DND-41 (cell line): ENCODE measurements around the gene FAM193A.

Experiments
- ATAC-seq: fragments of 200-7000 bp; cut with Tn5 transposase; 3 replicates; pipeline ENCODE4 v1.9.1; 2021; ENCODE audit warnings: low read depth; ENCODE audit not compliant: insufficient read depth
- DNase-seq: peaks from one replicate; pipeline ENCODE4 v3.0.0-alpha.2; 2020
- H2AFZ ChIP-seq: 2 replicates; pipeline ENCODE4 v1.6.0; 2012; ENCODE audit warnings: low read depth, low read length
- H3K27ac ChIP-seq: 2 replicates; pipeline ENCODE4 v1.5.1; 2012; ENCODE audit warnings: low read length, inconsistent platforms
- H3K27me3 ChIP-seq: fragments of 200-600 bp; sonication (generic); 2 replicates; pipeline ENCODE4 v1.6.0; 2012; ENCODE audit warnings: low read length, mild to moderate bottlenecking, inconsistent platforms; ENCODE audit not compliant: insufficient read depth, poor library complexity
- H3K36me3 ChIP-seq: 2 replicates; pipeline ENCODE4 v1.5.1; 2012; ENCODE audit warnings: low read length, inconsistent platforms; ENCODE audit not compliant: insufficient read depth
- H3K4me1 ChIP-seq: 2 replicates; pipeline ENCODE4 v1.5.1; 2012; ENCODE audit warnings: mild to moderate bottlenecking, low read length; ENCODE audit not compliant: insufficient read depth
- H3K4me2 ChIP-seq: 2 replicates; pipeline ENCODE4 v1.6.0; 2012; ENCODE audit warnings: mild to moderate bottlenecking, moderate library complexity, low read length, inconsistent platforms; ENCODE audit not compliant: insufficient read depth
- H3K4me3 ChIP-seq, 2 experiments: fragments of 200-600 bp in 1 of 2; shearing (Covaris generic) in 1 of 2; 2 replicates each; pipeline ENCODE4 v1.5.1; 2012 to 2016; ENCODE audit warnings: inconsistent platforms in 2 of 2, low read length in 2 of 2, mild to moderate bottlenecking in 2 of 2, low read depth in 1 of 2, moderate library complexity in 1 of 2
- H3K79me2 ChIP-seq: 2 replicates; pipeline ENCODE4 v1.6.0; 2012; ENCODE audit warnings: low read length, inconsistent platforms; ENCODE audit not compliant: insufficient read depth
- H3K9ac ChIP-seq: 2 replicates; pipeline ENCODE4 v1.6.0; 2012; ENCODE audit warnings: low read depth, mild to moderate bottlenecking, inconsistent platforms, low read length, moderate library complexity
- H3K9me3 ChIP-seq: 2 replicates; pipeline ENCODE4 v1.5.1; 2012; ENCODE audit warnings: low read length, moderate library complexity, mild to moderate bottlenecking, inconsistent platforms; ENCODE audit not compliant: insufficient read depth, severe bottlenecking
- H4K20me1 ChIP-seq: 2 replicates; pipeline ENCODE4 v1.6.0; 2012; ENCODE audit warnings: low read length; ENCODE audit not compliant: insufficient read depth
- EZH2 ChIP-seq: IDR thresholded peaks from 3 replicates; pipeline ENCODE4 v1.6.1; 2012; ENCODE audit warnings: borderline replicate concordance, low read depth, mild to moderate bottlenecking, moderate library complexity, low read length, inconsistent platforms; ENCODE audit not compliant: severe bottlenecking
- TF ChIP-seq, protein P1 (sequence below): IDR thresholded peaks from 2 replicates; pipeline ENCODE4 v1.5.1; 2012; ENCODE audit warnings: borderline replicate concordance, low read length, moderate library complexity, mild to moderate bottlenecking; ENCODE audit not compliant: poor library complexity, severe bottlenecking; ENCODE audit errors: extremely low read depth

FAM193A gene

DNA sequence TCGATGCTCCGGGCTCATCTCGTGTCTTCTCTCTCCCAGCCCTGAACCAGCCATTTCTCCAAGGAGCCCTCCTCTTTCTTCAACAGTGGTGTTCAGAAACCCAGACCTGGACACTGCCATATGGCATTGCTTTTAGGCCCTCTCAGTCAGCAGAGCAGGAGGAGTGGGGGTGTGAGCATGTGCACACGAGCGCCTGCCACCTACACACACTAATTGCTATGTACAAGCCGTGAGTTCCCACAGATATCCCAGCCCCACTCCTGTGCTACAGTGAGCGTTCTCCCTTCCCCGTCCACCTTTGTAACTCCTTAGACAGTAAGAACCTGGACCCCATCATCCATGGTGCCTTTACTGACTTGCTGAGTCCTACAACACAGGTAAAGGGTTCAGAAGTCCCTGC lies 165.9 kb downstream of the FAM193A start:
- H3K4me1 ChIP-seq, result no peaks in the 10 kb centered on the region
- ATAC-seq (no peak), DNase-seq (no peak)
- no peaks in the 10 kb centered on the region for H3K79me2 ChIP-seq
- no peak overlapping the region for H3K27ac ChIP-seq
- H4K20me1 ChIP-seq, result peaks cover 13% of the 10 kb centered on the region
- H3K4me3 ChIP-seq, result no peak overlapping the region
- peaks cover 76% of the 10 kb centered on the region for H3K36me3 ChIP-seq
- TF ChIP-seq EZH2, result no peak
- TF ChIP-seq, protein P1, sequence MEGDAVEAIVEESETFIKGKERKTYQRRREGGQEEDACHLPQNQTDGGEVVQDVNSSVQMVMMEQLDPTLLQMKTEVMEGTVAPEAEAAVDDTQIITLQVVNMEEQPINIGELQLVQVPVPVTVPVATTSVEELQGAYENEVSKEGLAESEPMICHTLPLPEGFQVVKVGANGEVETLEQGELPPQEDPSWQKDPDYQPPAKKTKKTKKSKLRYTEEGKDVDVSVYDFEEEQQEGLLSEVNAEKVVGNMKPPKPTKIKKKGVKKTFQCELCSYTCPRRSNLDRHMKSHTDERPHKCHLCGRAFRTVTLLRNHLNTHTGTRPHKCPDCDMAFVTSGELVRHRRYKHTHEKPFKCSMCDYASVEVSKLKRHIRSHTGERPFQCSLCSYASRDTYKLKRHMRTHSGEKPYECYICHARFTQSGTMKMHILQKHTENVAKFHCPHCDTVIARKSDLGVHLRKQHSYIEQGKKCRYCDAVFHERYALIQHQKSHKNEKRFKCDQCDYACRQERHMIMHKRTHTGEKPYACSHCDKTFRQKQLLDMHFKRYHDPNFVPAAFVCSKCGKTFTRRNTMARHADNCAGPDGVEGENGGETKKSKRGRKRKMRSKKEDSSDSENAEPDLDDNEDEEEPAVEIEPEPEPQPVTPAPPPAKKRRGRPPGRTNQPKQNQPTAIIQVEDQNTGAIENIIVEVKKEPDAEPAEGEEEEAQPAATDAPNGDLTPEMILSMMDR, result no peak
- no peaks in the 10 kb centered on the region for H3K27me3 ChIP-seq
- H3K4me2 ChIP-seq, result no peak overlapping the region
- H3K9me3 ChIP-seq, result no peaks in the 10 kb centered on the region
- H2AFZ ChIP-seq, result no peak overlapping the region
- H3K9ac ChIP-seq, result no peak overlapping the region

DNA sequence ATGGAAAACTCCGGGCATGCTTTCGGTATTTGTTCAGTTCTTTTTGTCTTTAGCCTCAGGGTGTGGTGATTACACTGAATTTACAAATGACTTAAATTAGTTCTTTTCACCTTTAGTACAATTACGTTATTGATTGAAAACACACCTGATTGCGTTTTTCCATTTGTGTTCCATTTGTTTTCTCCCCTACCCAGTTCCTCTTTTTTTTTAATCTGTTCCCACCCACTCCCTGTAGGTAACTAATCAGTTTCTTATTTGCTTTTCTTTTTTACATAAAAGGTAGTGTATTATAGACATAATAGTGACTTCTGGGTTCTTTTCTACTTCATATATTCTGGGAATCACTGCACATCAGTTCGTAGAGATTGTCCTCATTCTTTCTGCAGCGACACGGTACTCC lies 166.3 kb downstream of the FAM193A start:
- Histone ChIP-seq H3K27me3 (no peaks in the 10 kb centered on the region), H2AFZ (no peak overlapping the region), H3K4me2 (no peak overlapping the region), H3K4me3 (no peak overlapping the region), H3K36me3 (peaks cover 73% of the 10 kb centered on the region), H3K9ac (no peak overlapping the region), H4K20me1 (peaks cover 10% of the 10 kb centered on the region), H3K27ac (no peak overlapping the region), H3K9me3 (no peaks in the 10 kb centered on the region), H3K4me1 (no peaks in the 10 kb centered on the region), H3K79me2 (no peaks in the 10 kb centered on the region)
- DNase-seq (no peak), ATAC-seq (no peak)
- TF ChIP-seq EZH2, result no peak
- TF ChIP-seq, protein P1, result no peak

DNA sequence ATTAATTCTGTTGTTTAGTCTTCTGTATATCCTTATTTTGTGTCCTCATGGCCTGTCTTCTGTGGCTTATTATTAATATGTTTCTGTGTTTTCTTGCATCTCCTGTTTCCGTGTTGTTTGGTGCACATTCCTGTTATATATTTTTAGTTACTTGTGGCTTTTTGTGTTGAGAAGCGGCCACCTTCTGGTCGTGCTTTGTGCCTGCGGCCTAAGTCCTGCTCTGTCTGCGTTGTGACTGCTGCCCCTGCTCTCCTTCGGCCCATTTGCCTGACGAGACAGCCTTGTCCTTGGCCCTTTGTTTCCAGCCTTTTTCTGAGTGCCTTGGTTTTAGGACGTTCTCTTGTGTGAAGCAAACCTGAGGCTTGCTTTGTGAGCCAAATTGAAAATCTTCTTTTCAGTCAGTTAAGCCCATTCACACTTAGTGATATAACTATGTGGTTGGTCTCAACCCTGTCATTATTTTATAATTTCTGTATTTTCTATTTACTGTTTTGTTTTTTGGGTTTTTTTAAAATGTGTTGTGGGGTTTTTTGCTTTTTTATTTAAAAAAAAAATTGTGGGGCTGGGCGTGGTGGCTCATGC lies 175.9 kb downstream of the FAM193A start:
- no peak overlapping the region for H3K27ac ChIP-seq

More for the DNA sequence above, 175.9 kb downstream of the FAM193A start:
- H3K9ac ChIP-seq, result no peak overlapping the region
- H3K4me3 ChIP-seq, result no peak overlapping the region
- H3K27me3 ChIP-seq, result no peaks in the 10 kb centered on the region
- H3K9me3 ChIP-seq, result no peaks in the 10 kb centered on the region
- DNase-seq (no peak), ATAC-seq (no peak)
- H3K36me3 ChIP-seq, result peaks cover 57% of the 10 kb centered on the region
- no peak for TF ChIP-seq EZH2
- TF ChIP-seq, protein P1, result peak; percentile 37
- H3K4me2 ChIP-seq, result no peak overlapping the region
- H3K79me2 ChIP-seq, result peaks cover 11% of the 10 kb centered on the region
- H2AFZ ChIP-seq, result no peak overlapping the region
- H4K20me1 ChIP-seq, result 0 out of 2 replicates have a peak, but pooled peaks cover 3% of the 10 kb centered on the region
- no peaks in the 10 kb centered on the region for H3K4me1 ChIP-seq
